Upper lobe of left lung (tissue), 4 donors: ENCODE results near the gene ANKRD63.

ENCODE experiments used
- CTCF ChIP-seq, 6 experiments: fragments of 450-650 bp in 4 of 6; fragments of 200-600 bp in 2 of 6; sonication (generic) in 2 of 6; IDR thresholded peaks; one replicate each; pipeline ENCODE4 v1.5.1; 2016 to 2019; ENCODE audit warnings: antibody characterized with exemption in 6 of 6
- EP300 ChIP-seq, 4 donors: sonication (generic); formaldehyde crosslinking; IDR thresholded peaks; one replicate each; pipeline ENCODE4 v1.5.1; 2017; ENCODE audit warnings: antibody characterized with exemption in 4 of 4, control low read depth in 2 of 4
- POLR2A ChIP-seq, 4 donors: fragments of 450-650 bp; IDR thresholded peaks; one replicate each; pipeline ENCODE4 v1.5.1; 2016 to 2017; ENCODE audit warnings: antibody characterized with exemption in 4 of 4, mild to moderate bottlenecking in 2 of 4
- POLR2AphosphoS5 ChIP-seq, 2 donors: sonication (generic); formaldehyde crosslinking; IDR thresholded peaks; one replicate each; pipeline ENCODE4 v1.5.1; 2017; ENCODE audit warnings: antibody characterized with exemption in 2 of 2

GRCh38 chr15:40256638-40257235 is 26.1 kb downstream of the ANKRD63 start:
- TF ChIP-seq EP300 (IDR thresholded peaks at IDR 0.05), result no peak
- no peak for TF ChIP-seq CTCF (IDR thresholded peaks at IDR 0.05)
- TF ChIP-seq POLR2A (IDR thresholded peaks at IDR 0.05), result no peak
- no peak for TF ChIP-seq POLR2AphosphoS5 (IDR thresholded peaks at IDR 0.05)
